ENCODE results near the gene R3HCC1L. TPM values are rescaled to one million over a fixed set of nuclear protein-coding genes. Genes with fewer than 3 reads are reported as not detected.

The R3HCC1L gene
- total RNA-seq, 1 experiment from 2014 or later: 16.2 TPM

- intact Hi-C loops (cut with micrococcal nuclease; ENCODE audit: unreplicated experiment): no loop called here
- TF ChIP-seq EZH2 (IDR thresholded peaks at IDR 0.05; ENCODE audit: borderline replicate concordance, low read depth, low read length, poor library complexity, severe bottlenecking): no peak
- TF ChIP-seq CTCF (conservative IDR thresholded peaks at IDR 0.05; ENCODE audit: low read depth, low read length): no peak
- Histone ChIP-seq H3K4me1 (ENCODE audit: insufficient read depth, low read length, poor library complexity, severe bottlenecking) (no peaks in the 10 kb centered on the region), H3K36me3 (ENCODE audit: insufficient read depth, low read length, poor library complexity, severe bottlenecking) (peaks cover 7% of the 10 kb centered on the region), H3K27ac (ENCODE audit: low read depth, low read length, poor library complexity, severe bottlenecking) (no peak overlapping the region), H3K4me3 (ENCODE audit: low read depth, low read length, poor library complexity, severe bottlenecking) (no peak overlapping the region), H3K9me3 (ENCODE audit: low read depth, low read length, poor library complexity, severe bottlenecking) (no peaks in the 10 kb centered on the region), H3K27me3 (replicated peaks; ENCODE audit: insufficient read depth, low read depth, low read length, poor library complexity) (no peaks in the 10 kb centered on the region)
- DNase-seq (ENCODE audit: low spot score): no peak
- ChIA-PET POLR2A (ENCODE audit: low non-redundant PET) (no interaction called here), CTCF (no interaction called here)
- BruUV-seq (replicated peaks): no TSS peak
Measured at GRCh38 chr10:98213740-98214139, 79.3 kb downstream of the R3HCC1L start.

GRCh38 chr10:98215373-98215772 is 80.9 kb downstream of the R3HCC1L start:
- no peak for DNase-seq (ENCODE audit: low spot score)
- intact Hi-C loops (cut with micrococcal nuclease; ENCODE audit: unreplicated experiment): no loop called here
- no peaks in the 10 kb centered on the region for H3K4me1 ChIP-seq (ENCODE audit: insufficient read depth, low read length, poor library complexity, severe bottlenecking)
- no peak overlapping the region for H3K27ac ChIP-seq (ENCODE audit: low read depth, low read length, poor library complexity, severe bottlenecking)
- no peaks in the 10 kb centered on the region for H3K27me3 ChIP-seq (replicated peaks; ENCODE audit: insufficient read depth, low read depth, low read length, poor library complexity)
- CTCF ChIA-PET: no interaction called here
- H3K4me3 ChIP-seq (ENCODE audit: low read depth, low read length, poor library complexity, severe bottlenecking): no peak overlapping the region
- POLR2A ChIA-PET (ENCODE audit: low non-redundant PET): no interaction called here
- no peak for TF ChIP-seq CTCF (conservative IDR thresholded peaks at IDR 0.05; ENCODE audit: low read depth, low read length)
- no peak for TF ChIP-seq EZH2 (IDR thresholded peaks at IDR 0.05; ENCODE audit: borderline replicate concordance, low read depth, low read length, poor library complexity, severe bottlenecking)
- no TSS peak for BruUV-seq (replicated peaks)
- peaks cover 4% of the 10 kb centered on the region for H3K9me3 ChIP-seq (ENCODE audit: low read depth, low read length, poor library complexity, severe bottlenecking)
- H3K36me3 ChIP-seq (ENCODE audit: insufficient read depth, low read length, poor library complexity, severe bottlenecking): peaks cover 3% of the 10 kb centered on the region

GRCh38 chr10:98217801-98218200 is 83.3 kb downstream of the R3HCC1L start:
- intact Hi-C loops (cut with micrococcal nuclease; ENCODE audit: unreplicated experiment): no loop called here
- no peak overlapping the region for H3K4me3 ChIP-seq (ENCODE audit: low read depth, low read length, poor library complexity, severe bottlenecking)
- H3K27ac ChIP-seq (ENCODE audit: low read depth, low read length, poor library complexity, severe bottlenecking): no peak overlapping the region
- ChIA-PET POLR2A (ENCODE audit: low non-redundant PET) (no interaction called here), CTCF (no interaction called here)
- no peak for DNase-seq (ENCODE audit: low spot score)
- TF ChIP-seq CTCF (conservative IDR thresholded peaks at IDR 0.05; ENCODE audit: low read depth, low read length) (no peak), EZH2 (IDR thresholded peaks at IDR 0.05; ENCODE audit: borderline replicate concordance, low read depth, low read length, poor library complexity, severe bottlenecking) (no peak)
- BruUV-seq (replicated peaks): no TSS peak
- H3K36me3 ChIP-seq (ENCODE audit: insufficient read depth, low read length, poor library complexity, severe bottlenecking): peaks cover 3% of the 10 kb centered on the region
- H3K27me3 ChIP-seq (replicated peaks; ENCODE audit: insufficient read depth, low read depth, low read length, poor library complexity): no peaks in the 10 kb centered on the region
- no peaks in the 10 kb centered on the region for H3K4me1 ChIP-seq (ENCODE audit: insufficient read depth, low read length, poor library complexity, severe bottlenecking)
- peaks cover 4% of the 10 kb centered on the region for H3K9me3 ChIP-seq (ENCODE audit: low read depth, low read length, poor library complexity, severe bottlenecking)

All from A673 (cell line).